GM18873 (cell line): Measurements from ENCODE around the gene INTS13.
"Not testable (repeated sequence)": the region's sequence is repeated elsewhere in the genome, so short reads cannot be mapped to it uniquely, and the experiment has no call there.

Source experiments
- ATAC-seq: cut with Tn5 transposase; IDR thresholded peaks from one replicate; pipeline ENCODE4 v1.9.1; 2021; ENCODE audit warnings: mild to moderate bottlenecking, moderate library complexity, moderate number of reproducible peaks; ENCODE audit not compliant: unreplicated experiment, low FRiP score

Gene INTS13

DNA sequence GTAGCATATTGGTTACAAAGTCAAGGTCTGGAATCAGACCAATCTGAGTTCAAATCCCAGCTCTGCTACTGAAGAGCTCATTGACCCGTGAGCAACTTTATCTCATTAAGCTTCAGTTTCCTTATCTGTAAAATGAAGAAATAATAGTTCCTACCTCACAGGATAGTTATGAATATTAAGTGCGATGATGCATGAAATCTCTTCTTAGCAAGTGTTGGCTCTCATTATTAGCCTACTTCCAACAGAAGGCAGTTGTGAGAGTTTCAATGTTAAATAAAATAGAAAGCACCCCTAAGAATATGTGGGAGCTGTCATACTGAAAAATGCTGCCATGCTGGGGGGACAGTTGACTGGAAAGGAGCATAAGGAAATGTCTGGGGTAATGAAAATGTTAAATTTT, 65.8 kb downstream of the INTS13 start:
- ATAC-seq = no peak

DNA sequence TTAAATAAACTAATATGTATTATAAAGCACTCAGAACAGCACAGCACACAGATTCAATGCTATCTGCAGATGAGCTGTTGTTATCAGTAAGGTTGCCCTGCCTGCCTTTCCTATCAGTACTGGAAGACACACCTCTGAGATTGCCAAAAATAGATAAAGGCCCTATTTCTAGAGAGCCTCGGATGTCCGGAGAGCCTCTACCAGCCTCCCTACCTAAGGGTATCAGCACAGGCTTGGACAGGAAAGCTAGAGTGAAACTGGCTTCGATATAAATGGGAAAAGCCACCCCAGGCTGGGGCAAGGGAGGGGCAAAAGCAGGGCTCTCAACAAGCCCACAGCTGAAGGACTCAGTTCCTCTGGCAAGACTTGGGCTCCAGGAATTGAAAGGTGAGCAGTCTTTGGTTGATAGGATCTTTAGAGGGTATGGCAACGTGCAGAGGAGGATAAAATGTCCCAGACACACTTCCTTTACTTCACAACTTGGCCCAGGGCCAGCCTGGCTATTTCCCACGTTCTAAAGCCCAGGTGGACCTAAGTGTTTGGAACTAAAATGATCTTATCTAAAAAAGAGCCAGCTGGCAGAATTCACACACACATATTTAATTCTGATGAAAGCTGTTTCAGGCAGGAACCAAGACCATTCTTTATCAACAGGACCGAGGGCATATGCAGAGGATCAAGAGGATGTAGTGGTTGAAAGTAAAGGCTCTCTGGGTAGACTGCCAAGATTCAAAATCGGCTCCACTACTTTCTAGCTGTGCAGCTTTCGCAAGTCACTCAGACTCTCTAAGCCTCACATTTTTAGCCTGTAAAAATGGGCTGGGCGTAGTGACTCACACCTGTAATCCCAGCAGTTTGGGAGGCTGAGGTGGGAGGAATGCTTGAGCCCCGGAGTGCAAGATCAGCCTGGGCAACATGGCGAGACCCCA, 67.0 kb downstream of the INTS13 start:
- no peak for ATAC-seq

DNA sequence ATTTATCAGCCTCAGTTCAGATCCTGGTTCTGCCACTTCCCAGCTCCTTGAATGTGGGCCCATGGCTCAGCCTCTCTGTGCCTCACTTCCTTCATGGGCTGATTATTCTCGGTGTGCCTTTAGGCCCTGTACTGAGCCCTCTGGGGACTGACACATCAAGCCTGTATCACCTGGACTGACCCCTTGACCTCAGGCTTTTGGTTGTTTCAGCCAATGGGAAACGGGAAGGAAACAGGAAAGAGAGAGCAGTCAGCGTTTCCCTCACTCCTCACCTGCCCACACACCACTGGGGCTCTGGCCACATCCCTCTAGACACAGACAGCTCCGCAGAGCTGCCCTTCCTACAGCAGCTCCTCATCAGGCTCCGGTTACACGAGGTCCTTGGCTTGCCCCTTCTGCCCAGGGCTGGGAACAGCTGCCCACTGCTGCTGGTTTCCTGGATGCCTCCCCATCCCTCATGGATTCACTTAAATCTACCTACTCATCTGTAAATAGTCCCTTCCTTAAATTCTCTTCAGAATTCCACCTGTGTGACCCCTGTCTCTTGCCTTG, 67.8 kb downstream of the INTS13 start:
- ATAC-seq = no peak

DNA sequence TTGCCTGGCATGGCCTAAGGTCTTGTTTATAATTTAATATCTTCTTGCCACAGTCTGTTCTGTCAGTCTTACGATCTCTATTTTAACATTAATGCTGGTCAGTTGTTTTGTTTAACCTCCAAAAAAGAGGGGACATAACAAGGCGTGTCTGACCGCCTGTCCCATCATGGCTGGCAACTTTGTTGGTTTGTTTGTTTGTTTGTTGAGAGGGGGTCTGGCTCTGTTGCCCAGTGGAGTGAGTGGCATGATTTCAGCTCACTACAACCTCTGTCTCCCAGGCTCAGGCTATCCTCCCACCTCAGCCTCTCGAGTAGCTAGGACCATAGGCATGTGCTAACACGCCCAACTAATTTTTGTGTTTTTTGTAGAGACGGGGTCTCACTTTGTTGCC, 68.7 kb downstream of the INTS13 start:
- no peak for ATAC-seq

DNA sequence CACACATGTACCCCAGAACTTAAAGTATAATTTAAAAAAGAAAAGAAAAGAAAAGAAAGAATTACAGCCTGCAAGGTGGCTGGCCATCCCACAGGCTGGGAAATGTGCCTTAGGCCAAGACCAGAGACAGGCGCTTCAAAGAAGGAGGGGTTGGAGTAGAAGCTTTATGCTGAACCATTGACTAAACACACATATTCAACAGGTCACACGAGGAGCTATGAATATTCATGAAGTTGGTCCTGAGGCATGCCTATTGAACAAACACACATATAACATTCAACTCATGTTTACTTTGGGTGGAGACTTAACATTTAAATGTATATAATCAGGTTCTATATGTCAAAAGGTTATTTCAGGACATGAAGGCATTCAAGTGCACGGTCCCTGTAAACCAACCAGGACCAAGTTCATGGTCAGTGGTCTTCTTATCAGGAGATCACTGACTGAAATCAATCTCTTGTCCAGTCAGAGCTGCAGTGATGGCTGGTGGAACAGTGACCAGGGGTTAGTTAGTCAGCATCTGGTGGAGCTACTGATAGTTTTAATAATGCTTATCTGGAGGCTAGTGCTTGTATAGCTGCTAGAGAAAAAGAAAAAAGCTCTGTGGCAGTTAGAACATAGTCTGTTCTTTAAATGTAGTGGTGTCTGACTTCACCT, 69.2 kb downstream of the INTS13 start:
- ATAC-seq = no peak

DNA sequence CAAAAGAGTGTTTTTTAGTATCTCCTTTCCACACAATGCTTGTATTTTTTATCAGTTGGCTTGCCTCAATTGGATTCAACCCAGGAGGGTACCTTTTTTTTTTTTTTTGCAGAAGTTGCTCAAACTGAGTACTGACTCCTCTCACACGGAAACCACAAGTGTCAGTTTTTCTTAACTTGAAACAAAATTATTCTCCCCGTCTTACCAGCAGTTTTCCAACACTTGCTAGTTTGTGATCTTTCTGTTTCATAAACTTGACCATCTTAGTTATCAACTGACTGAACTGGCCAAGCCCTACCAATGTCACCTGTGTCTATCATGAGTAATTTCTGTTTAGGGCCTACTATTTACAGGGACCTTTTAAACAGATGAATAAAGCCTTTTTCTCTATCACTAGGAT, 70.7 kb downstream of the INTS13 start:
- ATAC-seq = peak; percentile 78

DNA sequence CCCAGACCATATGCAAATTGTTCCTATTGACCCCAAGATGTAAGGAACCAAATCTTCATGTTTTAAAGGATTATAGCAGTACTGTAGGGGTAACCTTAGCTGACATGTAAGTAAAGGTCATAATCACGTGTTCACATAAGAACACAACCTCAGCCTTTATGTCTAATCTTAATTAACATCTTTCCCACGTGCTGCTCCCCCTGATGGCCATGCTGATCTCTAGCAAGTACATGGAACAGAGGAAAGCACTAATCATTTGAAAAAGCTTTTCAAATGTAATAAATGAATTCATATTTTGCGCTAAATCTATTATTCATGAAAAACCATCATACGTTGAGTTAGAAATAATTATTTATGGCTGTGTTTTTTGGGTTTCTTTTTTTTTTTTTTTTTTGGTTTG, 74.3 kb downstream of the INTS13 start:
- no peak for ATAC-seq

DNA sequence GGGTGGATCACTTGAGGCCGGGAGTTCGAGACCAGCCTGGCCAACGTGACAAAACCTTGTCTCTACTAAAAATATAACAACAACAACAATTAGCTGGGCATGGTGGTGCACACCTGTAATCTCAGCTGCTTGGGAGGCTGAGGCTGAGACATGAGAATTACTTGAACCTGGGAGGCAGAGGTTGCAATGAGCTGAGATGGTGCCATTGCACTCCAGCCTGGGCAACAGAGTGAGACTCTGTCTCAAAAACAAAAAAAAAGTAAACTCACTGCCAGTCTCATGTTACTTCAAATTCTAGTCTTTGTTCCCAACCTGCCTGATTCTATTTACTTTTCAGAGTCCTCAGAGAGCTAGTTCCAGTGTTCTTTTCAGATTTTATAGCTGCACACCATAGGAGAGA, 75.0 kb downstream of the INTS13 start:
- ATAC-seq = not testable (repeated sequence)

DNA sequence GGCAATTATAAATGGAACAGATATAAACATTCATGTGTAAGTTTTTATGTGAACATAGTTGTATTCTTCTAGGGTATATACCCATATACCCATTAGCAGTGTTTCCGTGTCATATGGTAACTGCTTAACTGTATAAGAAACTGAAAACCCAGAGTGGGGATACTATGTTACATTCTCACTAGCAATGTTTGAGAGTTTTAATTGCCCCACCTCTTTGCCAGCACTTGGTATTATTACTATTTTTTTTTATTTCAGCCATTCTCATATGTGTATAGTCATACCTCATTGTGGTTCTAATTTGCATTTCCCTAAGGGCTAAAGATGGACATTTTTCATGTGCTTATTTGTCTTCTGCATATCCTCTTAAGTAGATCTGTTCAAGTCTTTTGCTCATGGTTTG, 76.1 kb downstream of the INTS13 start:
- no peak for ATAC-seq

DNA sequence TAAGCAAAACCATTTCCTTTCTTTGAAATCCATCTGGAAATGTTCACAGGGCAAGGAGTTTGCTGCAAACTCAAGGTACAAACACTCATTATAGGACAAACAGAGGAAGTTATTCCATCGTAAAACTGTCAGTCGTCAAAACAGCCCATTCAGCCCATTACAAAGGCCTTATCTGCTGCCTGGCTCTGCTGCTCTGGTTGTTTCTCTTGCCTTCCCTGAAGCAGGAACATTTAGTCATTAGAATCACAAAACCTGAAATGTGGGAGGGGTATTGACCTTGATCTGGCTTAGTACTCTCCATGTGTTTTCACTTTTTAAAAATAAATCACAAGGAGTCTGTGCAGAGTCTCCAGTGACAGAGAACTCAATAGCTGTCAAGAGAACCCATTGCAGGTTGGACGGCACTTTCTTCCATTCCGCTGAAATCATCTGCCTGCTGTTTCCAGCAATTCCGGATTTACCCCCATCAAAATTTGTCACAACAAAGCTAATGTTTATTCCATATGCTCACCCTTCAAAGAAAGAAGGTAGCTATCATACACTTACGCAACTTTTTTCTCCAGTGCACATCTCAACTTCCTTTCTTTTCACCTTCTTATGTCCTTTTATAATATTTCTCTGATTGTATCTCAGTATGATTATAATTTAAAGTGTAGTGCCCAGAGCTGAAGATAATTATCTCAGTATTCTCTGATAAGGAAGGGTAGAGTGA, 80.2 kb downstream of the INTS13 start:
- ATAC-seq = no peak

DNA sequence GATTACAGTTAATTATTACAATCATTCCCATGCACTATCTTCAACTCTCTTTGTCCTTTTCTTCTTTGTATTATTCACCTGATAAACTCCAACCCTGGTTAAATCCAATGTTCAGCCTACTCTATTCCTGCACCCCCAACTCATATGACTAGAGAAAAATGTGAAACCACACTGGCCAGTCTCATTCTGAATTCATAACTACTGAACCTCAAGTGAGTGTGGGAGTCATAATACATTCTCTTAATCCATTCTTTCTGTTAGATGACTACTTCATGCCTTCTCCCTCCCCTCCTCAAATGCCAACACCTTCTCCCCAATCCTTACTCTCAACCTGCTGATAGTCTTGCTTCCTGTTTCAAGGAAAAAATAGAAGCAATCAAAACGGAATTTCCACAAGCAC, 82.4 kb downstream of the INTS13 start:
- no peak for ATAC-seq
